GM19372 (cell line): ENCODE measurements around the gene RBM34.
"Not testable (repeated sequence)": the region's sequence is repeated elsewhere in the genome, so short reads cannot be mapped to it uniquely, and the experiment has no call there.

ENCODE experiments used
- ATAC-seq: cut with Tn5 transposase; IDR thresholded peaks from one replicate; pipeline ENCODE4 v1.9.1; 2021; ENCODE audit warnings: mild to moderate bottlenecking, low read depth, moderate library complexity; ENCODE audit not compliant: unreplicated experiment

RBM34 gene

DNA sequence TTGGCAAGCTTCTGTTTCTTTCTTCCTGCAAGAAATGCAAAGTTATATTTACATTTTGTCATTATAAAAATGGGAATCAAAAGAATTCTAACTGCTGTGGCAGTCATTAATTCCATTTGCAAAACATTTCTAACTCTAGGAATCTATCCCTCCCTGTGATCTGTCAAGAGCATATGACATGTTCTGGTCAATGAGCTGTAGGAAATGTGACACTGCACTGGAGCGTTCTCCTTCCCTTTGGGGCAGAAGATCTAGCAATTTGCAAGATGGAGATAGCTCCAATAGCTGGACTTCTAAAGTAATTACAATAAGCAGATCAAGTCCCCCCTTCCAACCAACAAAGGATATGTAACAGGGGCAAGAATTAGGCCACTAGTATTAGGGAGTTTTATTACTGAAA is 38.7 kb downstream of the RBM34 start:
- no peak for ATAC-seq

DNA sequence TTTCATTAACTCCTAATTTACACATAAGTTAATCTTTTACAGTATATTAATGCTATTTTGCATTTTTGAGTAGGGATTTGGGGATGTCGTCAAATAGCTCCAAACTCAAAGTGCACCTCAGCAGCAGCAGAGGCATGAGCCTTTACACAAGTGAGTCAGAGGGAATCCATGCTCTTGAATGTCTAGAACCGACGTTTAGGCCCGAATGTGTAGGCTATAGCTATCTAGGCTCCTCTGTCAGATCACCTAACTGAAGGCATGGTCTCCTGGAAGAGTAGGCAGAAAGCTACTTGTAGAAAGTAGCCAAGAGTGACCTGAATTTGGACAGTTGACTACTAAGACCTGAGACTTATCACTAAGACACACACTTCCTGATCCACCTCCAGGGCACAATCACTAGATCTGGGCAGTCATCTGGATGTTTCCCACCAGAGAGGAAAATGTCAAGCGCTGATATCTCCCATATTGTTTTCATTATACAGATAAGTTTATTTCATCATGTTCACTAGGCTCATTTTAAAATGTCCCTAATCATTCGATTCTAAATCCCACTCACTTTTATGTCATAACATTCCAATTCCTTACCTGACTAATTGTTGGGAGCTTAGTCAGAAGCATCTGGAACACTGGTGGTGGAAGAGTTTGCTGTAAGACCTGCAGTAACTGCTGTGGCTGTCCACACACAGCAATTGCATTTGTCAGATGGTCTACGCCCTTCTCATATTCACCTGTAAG is 47.7 kb downstream of the RBM34 start:
- no peak for ATAC-seq

DNA sequence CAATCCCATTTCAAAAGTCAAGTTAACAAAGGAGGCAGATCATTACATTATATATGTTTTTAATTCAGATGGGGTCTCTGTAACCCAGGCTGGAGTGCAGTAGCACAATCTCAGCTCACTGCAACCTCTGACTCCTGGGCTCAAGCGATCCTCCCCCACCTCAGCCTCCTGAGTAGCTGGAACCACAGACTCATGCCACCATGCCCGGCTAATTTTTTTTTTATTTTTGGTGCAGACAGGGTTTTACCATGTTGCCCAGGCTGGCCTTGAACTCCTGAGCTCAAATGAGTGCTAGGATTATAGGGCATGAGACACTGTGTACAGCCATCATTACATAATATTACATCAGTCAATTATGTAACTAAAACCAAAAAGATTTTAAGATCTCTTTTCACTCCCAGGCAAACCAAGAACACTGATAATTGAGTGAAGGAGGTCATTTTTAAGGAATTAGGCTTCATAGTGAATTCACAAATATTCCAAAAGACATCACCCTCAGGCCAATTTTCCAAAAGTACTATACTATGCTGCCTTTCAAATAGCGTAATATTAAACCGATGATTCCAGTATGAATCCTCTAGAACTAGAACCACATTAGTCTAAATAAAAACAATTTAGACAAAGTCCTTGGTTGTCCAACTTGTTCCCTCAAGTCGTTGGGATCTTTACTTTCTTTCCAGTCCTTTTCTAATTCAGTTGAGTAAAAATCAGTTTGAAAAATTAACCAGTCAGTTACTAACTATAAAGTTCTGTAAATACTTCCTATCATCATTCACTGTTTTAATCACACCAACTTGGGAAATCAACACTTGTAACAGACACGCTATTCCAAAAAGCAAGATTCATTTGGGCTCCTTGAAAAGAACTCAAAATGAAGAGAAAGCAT is 48.5 kb downstream of the RBM34 start:
- ATAC-seq, result no peak

DNA sequence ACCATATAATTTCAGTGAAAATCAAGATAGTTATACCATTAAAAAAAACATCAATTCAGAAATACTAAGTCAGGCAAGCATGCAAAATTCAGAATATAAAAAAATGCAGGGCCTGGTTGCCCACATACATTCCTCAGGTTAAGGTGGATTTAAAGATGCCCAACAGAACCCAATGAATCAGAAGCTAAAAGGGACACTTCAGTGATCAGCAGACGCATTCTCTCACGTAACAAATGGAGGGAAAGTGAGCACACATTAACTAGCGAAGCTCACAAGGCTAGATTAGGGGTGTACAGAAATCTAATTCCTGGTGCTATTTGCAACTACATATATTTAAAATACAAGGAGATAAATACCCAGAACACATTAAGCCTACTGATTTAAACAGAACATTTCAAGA is 49.9 kb downstream of the RBM34 start:
- no peak for ATAC-seq

DNA sequence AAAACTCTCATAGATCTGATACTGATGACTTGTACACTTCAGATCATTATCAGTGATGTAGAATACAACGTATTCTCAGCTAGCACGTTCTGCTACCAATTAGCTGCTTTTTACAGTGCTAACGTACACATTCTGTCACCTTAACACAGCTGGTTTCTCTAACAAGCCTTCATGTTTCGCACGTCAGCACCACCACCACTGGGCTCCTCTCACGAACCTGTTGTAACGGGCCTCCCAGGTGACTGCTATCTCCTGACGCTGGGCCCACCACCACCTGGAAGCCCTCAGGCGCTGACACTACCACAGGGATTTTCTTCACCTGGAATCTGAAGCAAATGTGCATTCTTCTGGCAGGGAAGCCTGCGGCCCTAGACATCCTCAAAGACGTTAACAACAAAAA is 52.2 kb downstream of the RBM34 start:
- ATAC-seq, result no peak

DNA sequence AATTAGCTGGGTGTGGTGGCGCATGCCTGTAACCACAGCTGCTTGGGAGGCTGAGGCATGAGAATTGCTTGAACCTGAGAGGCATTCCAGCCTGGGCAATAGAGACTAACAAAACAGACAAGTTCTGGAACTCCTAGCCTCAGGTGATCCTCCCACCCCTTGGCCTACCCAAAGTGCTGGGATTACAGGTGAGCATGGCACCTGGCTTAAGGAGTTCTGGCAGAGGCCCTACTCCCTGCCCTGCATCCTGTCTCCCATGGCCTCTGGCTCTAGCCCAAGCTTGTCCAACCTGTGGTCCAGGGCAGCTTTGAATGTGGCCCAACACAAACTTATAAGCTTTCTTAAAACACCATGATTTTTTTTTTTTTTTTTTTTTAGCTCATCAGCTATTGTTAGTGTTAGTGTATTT is 52.9 kb downstream of the RBM34 start:
- no peak for ATAC-seq

DNA sequence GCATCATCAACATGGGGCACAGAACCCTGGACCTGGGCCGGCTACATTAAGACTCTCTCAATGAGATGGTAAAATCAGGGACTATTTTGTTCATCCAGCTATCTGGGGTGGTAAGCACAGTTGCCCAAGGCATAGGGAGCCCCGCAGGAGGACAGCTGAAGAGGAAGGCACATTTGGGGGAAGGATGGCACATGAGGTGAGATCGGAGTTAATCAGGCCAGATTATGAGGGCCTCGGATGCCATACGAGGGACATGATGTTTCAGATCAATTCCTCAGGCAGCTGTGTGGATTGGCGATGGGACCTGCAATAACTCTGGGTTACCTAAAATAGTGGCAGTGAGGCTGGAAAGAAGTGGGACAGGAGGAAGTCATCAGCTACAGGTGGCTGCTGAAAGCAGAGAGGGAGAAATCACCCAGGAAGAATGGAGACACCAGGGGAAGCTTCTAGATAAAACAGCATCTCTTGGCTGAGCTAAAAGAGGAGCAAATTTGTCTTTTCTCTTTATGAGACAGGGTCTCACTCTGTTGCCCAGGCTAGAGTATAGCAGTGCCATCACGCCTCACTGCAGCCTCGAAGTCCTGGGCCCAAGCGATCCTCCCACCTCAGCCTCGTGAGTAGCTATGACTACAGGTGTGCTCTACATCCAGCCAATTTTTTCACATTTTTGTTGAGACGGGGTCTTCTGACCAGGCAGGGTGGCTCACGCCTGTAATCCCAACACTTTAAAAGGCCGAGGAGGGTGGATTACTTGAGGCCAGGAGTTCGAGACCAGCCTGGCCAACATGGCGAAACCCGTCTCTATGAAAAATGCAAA is 53.5 kb downstream of the RBM34 start:
- ATAC-seq, result no peak

DNA sequence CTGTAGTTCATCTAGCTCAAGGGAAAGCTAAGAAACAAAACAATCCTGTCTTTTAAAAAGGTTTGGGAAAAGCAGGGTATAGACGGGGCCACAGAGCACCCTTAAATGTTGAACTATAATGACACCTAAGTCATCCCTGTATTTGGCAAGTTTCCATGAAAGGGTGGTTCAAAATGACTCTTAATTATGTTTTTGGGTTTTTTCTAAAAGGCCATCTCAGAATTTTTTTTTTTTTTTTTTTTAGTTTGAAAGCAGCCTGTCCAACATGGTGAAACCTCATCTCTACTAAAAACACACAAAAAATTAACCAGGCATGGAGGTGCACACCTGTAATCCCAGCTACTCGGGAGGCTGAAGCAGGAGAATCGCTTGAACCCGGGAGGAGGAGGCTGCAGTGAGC is 54.6 kb downstream of the RBM34 start:
- no peak for ATAC-seq

DNA sequence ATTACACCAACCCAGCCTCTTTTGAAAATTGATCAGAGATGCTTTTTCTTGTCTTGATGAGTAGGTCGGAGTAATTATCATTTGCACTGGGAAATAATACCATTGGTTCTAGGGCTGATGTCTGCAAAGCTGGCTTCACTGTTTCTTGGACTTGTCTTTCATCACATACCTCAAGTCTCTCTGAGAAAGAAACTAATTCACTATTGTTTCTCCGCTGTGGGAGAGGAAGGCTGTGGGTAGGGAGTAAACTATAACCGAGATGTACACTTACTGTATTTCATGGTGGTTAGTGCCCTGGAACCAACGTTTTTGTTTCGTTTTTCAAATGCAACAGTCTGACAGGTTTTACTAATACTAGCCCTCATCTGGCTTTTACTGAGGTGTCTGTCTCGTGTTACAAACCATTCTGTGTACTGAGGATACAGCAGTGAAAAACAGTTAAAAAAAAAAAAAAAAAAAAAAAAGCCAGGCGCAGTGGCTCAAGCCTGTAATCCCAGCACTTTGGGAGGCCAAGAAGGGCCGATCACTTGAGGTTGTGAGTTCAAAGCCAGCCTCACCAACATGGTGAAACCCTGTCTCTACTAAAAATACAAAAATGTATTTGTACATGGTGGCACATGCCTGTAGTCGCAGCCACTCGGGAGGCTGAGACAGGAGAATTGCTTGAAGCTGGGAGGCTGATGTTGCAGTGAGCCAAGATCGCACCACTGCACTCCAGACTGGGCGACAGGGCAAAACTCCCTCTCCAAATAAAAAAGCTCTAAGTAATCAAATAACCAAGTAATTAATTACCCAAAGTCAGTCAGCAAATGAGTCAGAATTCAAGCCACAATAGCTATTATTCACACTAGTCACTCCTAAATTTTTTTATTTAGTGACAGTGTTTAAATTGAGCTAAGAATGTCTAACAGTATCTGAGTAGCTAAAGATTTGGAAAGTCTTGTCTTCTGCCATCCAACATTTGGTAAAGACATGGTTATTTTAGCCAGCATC is 55.7 kb downstream of the RBM34 start:
- peak; percentile 82 for ATAC-seq

DNA sequence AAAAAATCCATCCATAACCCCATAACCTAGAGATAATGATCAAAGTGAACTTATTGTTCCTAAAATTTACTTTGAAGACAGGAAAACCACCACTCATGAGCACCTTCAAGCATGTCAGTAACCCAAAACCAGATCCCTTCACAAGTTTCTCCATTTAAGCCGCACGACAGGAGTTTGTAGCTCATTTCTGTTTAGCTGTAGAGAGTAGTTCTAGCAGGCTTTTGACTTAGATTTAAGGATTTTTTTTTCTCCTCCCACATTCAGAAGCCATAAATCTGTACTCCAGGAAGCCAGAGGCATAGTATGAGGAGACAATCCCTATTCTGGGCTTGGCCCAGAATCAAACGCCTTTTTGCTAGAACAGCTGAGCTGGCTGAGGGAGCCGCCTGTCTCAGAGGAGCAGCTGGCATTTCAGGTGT is 58.0 kb downstream of the RBM34 start:
- ATAC-seq, result no peak

DNA sequence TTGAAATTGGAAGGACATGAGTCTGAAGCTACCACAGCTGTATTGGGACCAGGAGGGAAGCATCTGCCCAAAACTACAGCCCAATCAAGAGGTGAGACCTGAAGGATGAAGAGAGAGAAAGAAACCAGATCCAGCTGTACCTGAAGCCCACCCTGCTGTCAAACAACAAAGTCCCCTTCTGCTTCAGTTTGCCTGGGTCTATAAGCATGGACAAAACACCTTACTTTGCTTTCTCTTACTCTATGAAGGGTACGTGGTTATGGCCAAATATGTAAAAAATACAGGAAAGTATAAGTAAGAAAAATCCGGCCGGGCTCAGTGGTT is 58.8 kb downstream of the RBM34 start:
- ATAC-seq, result no peak

DNA sequence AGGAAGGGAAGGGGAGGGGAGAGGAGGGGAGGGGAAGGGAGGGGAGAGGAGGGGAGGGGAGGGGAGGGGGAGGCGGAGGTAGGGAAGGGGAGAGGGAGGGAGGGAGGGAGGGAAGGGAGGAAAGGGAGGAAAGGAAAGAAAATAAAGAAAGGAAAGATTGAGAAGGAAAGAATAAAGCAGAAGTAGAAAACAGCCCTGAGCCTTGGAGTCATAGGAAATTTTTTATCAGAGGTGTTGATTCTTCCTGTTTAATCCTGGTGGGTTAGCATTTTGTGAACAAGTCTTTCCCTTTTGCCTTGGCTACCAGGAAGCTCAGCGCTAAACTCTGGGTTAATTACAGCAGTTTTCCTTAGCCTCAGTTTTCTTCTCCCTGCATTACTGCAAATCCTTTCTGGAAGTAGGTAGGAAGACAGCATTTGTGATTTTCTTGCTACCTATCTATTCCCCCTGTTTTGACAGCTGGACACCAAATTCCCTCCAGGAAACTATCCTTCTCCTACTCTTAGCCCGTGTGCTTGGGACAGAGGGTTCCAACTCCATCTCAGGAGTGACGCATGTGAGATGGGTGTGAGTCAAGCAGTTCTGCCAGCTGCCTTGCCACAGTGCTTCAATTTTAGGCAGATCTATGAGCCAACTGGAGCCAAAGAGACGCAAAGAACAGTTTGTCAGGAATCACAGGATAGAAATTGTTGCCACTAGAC is 59.3 kb downstream of the RBM34 start:
- ATAC-seq, result no peak

DNA sequence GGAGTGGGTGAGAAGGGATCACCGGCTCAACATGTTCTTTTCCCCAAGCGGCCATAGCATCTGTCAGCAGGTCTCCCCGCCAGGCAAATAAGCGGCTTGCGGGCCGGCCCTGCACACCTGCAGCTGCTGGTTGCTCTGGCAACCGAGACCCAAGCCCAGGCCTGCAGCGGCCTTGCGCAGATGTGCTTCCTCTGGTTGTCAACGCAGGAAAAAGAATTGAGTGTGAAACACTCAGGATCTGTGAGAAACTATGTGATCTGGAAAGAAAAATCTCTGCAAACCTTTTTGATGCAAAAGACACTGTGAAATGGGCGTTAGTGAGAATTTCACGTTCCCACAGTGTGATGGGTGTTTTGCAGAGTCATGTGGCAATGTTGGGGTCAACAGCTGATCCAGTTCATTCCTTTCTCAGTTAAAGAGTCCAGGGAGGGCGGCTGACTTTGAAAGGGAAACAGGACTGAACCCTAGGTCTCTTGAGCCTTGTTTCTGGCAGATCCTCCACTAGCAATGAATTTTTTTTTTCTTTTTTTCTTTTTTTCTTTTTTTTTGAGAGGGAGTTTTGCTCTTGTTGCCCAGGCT is 60.8 kb downstream of the RBM34 start:
- ATAC-seq, result no peak

DNA sequence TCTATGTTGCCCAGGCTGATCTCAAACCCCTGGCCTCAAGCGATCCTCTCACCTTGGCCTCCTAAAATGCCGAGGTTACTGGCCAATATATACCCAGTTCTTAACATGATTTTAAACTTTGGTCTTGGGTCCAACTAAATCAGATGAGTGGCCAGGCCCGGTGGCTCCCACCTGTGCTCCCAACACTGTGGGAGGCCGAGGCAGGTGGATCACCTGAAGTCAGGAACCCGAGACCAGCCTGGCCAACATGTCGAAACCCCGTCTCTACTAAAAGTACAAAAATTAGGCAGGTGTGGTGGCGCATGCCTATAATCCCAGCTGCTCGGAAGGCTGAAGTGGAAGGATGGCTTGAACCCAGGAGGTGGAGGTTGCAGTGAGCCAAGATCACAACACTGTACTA is 62.1 kb downstream of the RBM34 start:
- no peak for ATAC-seq

DNA sequence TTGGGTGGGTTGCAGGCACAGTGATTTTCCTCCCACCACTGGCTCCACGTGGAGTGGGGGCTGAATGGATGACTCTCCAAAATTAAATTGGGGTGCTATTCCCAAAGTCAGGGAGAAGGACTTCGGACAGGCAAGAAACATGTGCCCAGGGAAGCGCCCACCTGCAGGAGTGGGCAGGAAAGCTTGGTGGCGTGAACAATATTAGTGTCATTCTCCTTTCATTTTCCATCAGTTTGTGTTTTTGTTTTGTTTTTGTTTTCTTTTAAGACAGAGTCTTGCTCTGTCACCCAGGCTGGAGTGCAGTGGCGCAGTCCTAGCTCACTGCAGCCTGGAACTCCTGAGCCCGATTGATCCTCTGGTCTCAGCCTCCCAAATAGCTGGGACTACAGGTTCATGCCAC is 62.5 kb downstream of the RBM34 start:
- ATAC-seq, result no peak

DNA sequence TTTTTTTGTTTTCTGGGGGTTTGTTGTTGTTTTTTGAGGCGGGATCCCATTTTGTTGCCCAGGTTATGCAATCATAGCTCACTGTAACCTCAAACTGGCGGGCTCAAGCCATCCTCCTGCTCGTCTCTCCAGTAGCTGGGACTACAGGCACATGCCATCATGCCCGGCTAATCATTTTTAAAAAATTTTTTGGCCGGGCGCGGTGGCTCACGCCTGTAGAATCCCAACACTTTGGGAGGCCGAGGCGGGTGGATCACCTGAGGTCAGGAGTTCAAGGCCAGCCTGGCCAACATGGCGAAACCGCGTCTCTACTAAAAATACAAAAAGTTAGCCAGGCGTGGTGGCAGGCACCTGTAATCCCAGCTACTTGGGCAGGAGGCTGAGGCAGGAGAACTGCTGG is 63.5 kb downstream of the RBM34 start:
- not testable (repeated sequence) for ATAC-seq

DNA sequence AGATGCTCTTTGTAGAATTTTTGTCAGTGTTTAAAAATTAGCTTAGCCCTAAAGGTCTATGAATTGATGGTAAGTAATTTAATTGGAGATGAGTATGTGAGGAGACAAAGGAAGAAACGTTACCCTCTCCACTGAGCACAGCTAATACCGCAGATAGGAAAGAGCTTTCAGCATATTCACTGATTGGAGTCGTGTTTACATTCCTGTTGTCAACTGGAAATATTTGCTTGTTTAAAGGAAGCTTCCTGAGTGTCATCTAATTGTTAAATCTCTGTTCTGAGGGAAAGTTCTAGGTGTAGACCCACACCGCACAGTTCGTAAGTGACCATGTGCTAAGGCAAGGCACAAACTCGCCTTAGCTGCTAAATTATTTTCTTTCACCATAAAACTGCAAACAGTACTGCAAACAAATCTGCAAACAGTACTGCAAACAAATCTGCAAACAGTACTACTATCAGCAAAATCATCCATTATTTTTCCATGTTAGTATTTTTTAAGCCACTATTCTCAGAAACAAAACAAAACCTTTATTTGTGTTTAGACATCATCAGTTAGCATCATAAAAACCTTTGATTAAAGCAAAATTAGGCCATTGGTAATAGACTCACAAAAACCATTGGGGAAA is 65.0 kb downstream of the RBM34 start:
- ATAC-seq, result no peak

DNA sequence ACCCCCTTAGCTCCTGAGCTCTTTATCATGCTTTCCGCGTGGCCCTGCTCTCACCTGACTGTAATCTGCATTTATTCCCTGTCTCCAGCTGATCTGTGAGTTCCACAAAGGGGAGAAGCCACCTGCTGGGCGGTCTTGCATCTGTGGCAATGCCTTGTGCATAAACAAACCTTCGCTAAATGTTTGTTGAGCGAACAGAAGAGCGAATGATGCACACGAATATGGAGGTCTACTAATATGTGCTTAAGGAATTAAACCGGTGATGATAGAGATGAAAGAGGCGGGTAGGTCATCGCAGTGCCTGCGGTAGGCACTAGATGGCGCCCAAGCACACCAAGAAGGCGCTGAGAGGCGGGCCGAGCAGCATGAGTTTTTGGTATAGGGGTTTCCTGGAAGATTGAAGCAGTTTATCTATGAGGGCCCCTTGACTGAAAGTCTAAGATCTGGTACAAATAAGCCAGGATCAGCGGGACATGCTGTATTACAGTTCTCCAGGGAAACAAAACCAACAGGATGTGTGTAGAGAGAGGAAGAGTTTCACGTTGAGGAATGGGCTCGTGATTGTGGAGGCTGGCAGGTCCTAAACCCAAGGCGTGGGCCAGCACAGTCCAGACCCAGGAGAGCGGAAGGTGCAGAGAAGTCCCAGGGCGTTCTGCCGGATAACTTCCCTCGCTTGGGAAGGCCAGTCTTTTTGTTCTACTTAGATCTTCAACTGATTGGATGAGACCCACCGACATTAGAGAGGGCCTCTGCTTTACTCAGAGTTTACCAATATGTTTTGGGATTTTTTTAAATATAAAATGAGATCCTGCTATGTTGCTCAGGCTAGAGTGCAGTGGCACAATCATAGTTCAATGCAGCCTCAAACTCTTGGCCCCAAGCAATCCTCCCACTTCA is 67.1 kb downstream of the RBM34 start:
- ATAC-seq, result no peak
